Ascending aorta (tissue), 2 donors: Measurements from ENCODE around the gene CDCA7L. TPM values are rescaled to one million over a fixed set of nuclear protein-coding genes. Genes with fewer than 3 reads are reported as not detected.

Experiments
- DNase-seq, 2 donors: peaks; one replicate each; pipeline ENCODE4 v3.0.0-alpha.2; 2019; ENCODE audit warnings: low spot score in 2 of 2
- H3K27ac ChIP-seq, 2 donors: fragments of 200-600 bp; sonication (generic); one replicate each; pipeline ENCODE4 v1.5.1; 2016 to 2017; ENCODE audit warnings: mild to moderate bottlenecking in 1 of 2
- H3K27me3 ChIP-seq: fragments of 200-600 bp; sonication (generic); one replicate; pipeline ENCODE4 v1.5.1; 2017
- H3K36me3 ChIP-seq, 2 donors: fragments of 200-600 bp; sonication (generic); one replicate each; pipeline ENCODE4 v1.5.1; 2016
- H3K4me1 ChIP-seq, 2 donors: fragments of 200-600 bp; sonication (generic); one replicate each; pipeline ENCODE4 v1.5.1; 2016 to 2017; ENCODE audit warnings: mild to moderate bottlenecking in 1 of 2
- H3K4me3 ChIP-seq, 2 donors: fragments of 200-600 bp; sonication (generic); one replicate each; pipeline ENCODE4 v1.5.1; 2016 to 2017; ENCODE audit warnings: mild to moderate bottlenecking in 1 of 2
- H3K9me3 ChIP-seq, 2 donors: fragments of 200-600 bp; sonication (generic); one replicate each; pipeline ENCODE4 v1.5.1; 2016
- intact Hi-C: fragments of 100-400 bp; cut with DNase I; formaldehyde crosslinking; loops from one replicate; pipeline ENCODE4 v1.15.1; 2023
- total RNA-seq: library from RNA; depleted of rRNA; stranded (reverse); fragments of >200 nt; gene quantifications from one replicate; pipeline ENCODE4 v1.1.0, GENCODE V29; 2016
- TF ChIP-seq, protein P1 (sequence below), 3 experiments: fragments of 200-600 bp in 2 of 3; fragments of 450-650 bp in 1 of 3; sonication (generic) in 2 of 3; IDR thresholded peaks; one replicate each; pipeline ENCODE4 v1.5.1; 2016 to 2019; ENCODE audit warnings: antibody characterized with exemption in 3 of 3, mild to moderate bottlenecking in 1 of 3, moderate library complexity in 1 of 3

CDCA7L gene
- total RNA-seq, 1 donor from 2014 or later = 1.5 TPM

DNA sequence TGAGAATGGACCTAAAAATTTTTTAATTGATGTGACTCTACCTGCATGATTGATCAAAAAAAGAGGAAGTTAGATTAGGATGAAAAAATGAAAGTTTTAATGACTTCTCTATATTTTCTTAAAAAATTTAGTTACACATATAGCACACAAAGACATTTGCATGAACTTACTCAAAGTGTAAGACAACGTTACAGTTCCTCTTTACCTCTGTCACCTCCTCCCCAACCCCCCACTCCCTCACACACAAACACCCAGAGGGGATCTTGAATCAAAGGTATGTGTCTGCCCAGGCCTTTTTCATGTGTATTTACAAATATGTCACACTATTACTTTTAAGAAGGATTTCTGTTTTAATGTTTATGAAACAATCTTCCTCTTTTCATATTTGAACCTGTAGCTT is 20.6 kb upstream of the CDCA7L start:
- no peak overlapping the region for H3K27ac ChIP-seq
- TF ChIP-seq, protein P1, sequence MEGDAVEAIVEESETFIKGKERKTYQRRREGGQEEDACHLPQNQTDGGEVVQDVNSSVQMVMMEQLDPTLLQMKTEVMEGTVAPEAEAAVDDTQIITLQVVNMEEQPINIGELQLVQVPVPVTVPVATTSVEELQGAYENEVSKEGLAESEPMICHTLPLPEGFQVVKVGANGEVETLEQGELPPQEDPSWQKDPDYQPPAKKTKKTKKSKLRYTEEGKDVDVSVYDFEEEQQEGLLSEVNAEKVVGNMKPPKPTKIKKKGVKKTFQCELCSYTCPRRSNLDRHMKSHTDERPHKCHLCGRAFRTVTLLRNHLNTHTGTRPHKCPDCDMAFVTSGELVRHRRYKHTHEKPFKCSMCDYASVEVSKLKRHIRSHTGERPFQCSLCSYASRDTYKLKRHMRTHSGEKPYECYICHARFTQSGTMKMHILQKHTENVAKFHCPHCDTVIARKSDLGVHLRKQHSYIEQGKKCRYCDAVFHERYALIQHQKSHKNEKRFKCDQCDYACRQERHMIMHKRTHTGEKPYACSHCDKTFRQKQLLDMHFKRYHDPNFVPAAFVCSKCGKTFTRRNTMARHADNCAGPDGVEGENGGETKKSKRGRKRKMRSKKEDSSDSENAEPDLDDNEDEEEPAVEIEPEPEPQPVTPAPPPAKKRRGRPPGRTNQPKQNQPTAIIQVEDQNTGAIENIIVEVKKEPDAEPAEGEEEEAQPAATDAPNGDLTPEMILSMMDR (IDR thresholded peaks at IDR 0.05) = no peak
- no peaks in the 10 kb centered on the region for H3K4me1 ChIP-seq
- no peaks in the 10 kb centered on the region for H3K27me3 ChIP-seq
- no peaks in the 10 kb centered on the region for H3K9me3 ChIP-seq
- intact Hi-C loops = no loop called here
- no peak overlapping the region for H3K4me3 ChIP-seq
- H3K36me3 ChIP-seq = no peaks in the 10 kb centered on the region
- DNase-seq = no peak

DNA sequence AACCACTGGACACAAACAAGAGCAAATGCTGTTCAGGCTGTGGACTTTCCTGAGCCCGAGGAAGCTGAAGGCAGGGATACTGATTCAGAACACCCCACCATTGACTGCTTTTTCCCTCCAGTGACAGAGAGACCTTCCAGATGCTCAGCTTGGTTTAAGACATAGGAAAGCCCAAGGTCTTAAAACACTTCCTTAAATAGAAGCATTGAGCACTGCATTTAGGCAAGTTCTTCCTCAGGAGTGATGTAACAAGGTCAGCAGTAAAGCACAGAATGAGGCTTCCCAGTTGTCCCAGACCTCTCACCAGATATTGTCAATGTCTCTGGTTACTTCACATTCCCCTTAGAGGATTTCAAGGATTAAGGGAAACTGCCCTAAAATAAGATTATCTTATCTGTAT is 19.6 kb upstream of the CDCA7L start:
- no peaks in the 10 kb centered on the region for H3K9me3 ChIP-seq
- intact Hi-C loops = no loop called here
- TF ChIP-seq, protein P1 (IDR thresholded peaks at IDR 0.05) = no peak
- no peaks in the 10 kb centered on the region for H3K36me3 ChIP-seq
- H3K4me1 ChIP-seq = no peaks in the 10 kb centered on the region
- DNase-seq = no peak
- no peak overlapping the region for H3K4me3 ChIP-seq
- H3K27me3 ChIP-seq = no peaks in the 10 kb centered on the region
- H3K27ac ChIP-seq = no peak overlapping the region

DNA sequence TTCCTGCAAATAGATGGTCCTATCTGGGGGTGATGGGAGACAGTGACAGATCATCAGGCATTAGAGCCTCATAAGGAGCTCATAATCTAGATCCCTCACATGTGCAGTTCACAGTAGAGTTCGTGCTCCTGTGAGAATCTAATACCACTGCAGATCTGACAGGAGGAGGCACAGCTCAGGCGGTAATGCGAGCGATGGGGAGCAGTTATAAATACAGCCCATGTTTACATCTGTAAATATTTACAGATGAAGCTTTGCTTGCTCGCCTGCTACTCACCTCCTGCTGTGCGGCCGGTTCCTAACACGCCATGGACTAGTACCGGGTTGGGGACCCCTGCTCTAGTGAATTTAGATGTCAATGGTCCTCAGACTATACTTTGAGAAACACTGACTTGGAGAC is 17.0 kb upstream of the CDCA7L start:
- TF ChIP-seq, protein P1 (IDR thresholded peaks at IDR 0.05) = no peak
- intact Hi-C loops = no loop called here

DNA sequence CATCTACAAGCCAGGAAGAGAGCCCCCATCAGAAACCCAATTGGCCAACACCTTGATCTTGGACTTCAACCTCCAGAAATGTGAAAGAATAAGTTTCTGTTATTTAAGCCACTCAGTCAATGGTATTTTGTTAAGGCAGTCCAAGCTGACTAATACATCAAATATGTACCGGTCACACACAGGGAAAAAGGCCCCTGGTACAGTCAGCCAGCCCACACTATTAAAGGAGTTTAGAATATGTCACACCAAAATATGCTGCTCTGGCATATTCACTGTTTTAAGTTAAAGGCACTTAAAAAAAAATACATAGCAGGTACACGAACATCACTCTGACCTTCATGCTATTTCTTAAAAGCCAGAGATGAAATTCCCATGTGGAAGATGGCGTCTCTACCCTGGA is 15.2 kb upstream of the CDCA7L start:
- Histone ChIP-seq H3K36me3 (no peaks in the 10 kb centered on the region), H3K4me3 (no peak overlapping the region), H3K4me1 (no peaks in the 10 kb centered on the region), H3K27me3 (no peaks in the 10 kb centered on the region), H3K9me3 (no peaks in the 10 kb centered on the region), H3K27ac (no peak overlapping the region)
- intact Hi-C loops = no loop called here
- DNase-seq = no peak
- TF ChIP-seq, protein P1 (IDR thresholded peaks at IDR 0.05) = no peak

More for the DNA sequence above, 17.0 kb upstream of the CDCA7L start:
- H3K4me3 ChIP-seq = no peak overlapping the region
- no peaks in the 10 kb centered on the region for H3K4me1 ChIP-seq
- no peaks in the 10 kb centered on the region for H3K9me3 ChIP-seq
- H3K36me3 ChIP-seq = no peaks in the 10 kb centered on the region
- no peak overlapping the region for H3K27ac ChIP-seq
- DNase-seq = no peak
- no peaks in the 10 kb centered on the region for H3K27me3 ChIP-seq

DNA sequence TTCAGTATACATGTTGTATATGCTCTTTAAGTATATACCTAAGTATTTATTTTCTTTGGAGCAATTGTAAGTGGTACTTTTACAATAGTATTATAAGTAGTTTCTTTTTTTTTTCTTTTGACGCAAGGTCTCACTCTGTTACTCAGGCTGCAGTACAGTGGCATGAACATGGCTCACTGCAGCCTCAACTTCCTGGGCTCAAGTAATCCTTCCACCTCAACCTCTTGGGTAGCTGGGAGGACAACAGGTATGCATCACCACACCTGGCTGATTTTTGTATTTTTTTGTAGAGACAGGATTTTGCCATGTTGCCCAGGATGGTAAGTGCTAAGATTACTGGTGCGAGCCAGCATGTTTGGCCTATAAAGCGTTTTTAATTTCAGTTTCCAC is 13.7 kb upstream of the CDCA7L start:
- Histone ChIP-seq H3K9me3 (no peaks in the 10 kb centered on the region), H3K27ac (no peak overlapping the region), H3K36me3 (no peaks in the 10 kb centered on the region), H3K4me1 (no peaks in the 10 kb centered on the region), H3K27me3 (no peaks in the 10 kb centered on the region), H3K4me3 (no peak overlapping the region)
- intact Hi-C loops = no loop called here
- DNase-seq = no peak
- TF ChIP-seq, protein P1 (IDR thresholded peaks at IDR 0.05) = no peak

DNA sequence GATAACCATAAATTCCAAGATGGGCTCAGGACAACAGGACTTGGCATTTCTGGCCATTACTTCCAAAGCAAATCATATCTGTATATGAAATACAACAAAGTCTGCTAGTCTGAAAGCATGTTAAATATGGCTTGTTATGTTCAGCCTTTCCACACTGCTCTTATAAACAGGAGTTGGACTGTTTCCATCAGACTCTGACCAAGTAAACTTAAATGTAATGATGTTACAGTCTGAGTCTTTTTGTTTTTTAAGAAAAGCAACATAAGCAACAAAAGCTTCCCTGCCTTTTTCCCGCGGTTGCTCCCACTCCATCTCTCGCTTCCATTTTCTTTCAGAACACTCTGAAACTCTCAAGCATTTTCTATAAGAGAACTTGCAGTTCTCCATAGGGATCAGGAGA is 8.1 kb upstream of the CDCA7L start:
- Histone ChIP-seq H3K4me3 (no peak overlapping the region), H3K4me1 (no peaks in the 10 kb centered on the region)

More for the DNA sequence above, 8.1 kb upstream of the CDCA7L start:
- no peaks in the 10 kb centered on the region for H3K27me3 ChIP-seq
- H3K9me3 ChIP-seq = no peaks in the 10 kb centered on the region
- intact Hi-C loops = no loop called here
- H3K27ac ChIP-seq = no peak overlapping the region
- H3K36me3 ChIP-seq = no peaks in the 10 kb centered on the region
- DNase-seq = no peak
- TF ChIP-seq, protein P1 (IDR thresholded peaks at IDR 0.05) = no peak
